CD8-positive, alpha-beta memory T cell (primary cell): ENCODE data around the gene ISG20L2. TPM values are rescaled to one million over a fixed set of nuclear protein-coding genes. Genes with fewer than 3 reads are reported as not detected.
A peak's percentile ranks its signal among the peaks of the same experiment; 100 is the strongest.

Experiments
- CTCF ChIA-PET: fragments of 350-600 bp; sonication (Branson Sonifier 250); formaldehyde crosslinking; loops from one replicate; lab custom pipeline; 2021; ENCODE audit warnings: antibody characterized with exemption; lab: Charles Lee
- POLR2A ChIA-PET: fragments of 350-600 bp; sonication (Branson Sonifier 250); formaldehyde crosslinking; loops from one replicate; lab custom pipeline; 2021; ENCODE audit warnings: antibody characterized with exemption; lab: Charles Lee
- DNase-seq, 5 donors: peaks; one replicate each; pipeline versions ENCODE4 v3.0.0 to v3.0.0-alpha.2; 2020 to 2022; ENCODE audit warnings: mixed read lengths in 1 of 5
- H3K27ac ChIP-seq: one replicate; pipeline ENCODE4 v1.7.0; 2013; ENCODE audit warnings: low read depth, mild to moderate bottlenecking, low read length, moderate library complexity
- H3K27me3 ChIP-seq: 2 replicates; pipeline ENCODE4 v1.7.0; 2013; ENCODE audit warnings: low read length, mild to moderate bottlenecking; ENCODE audit not compliant: insufficient read depth, poor library complexity, severe bottlenecking
- H3K36me3 ChIP-seq: 2 replicates; pipeline ENCODE4 v1.7.0; 2013; ENCODE audit warnings: mild to moderate bottlenecking, low read length, moderate library complexity; ENCODE audit not compliant: insufficient read depth
- H3K4me1 ChIP-seq: 2 replicates; pipeline ENCODE4 v1.7.0; 2013; ENCODE audit warnings: mild to moderate bottlenecking, low read length, moderate library complexity; ENCODE audit not compliant: insufficient read depth
- H3K4me3 ChIP-seq: 2 replicates; pipeline ENCODE4 v1.7.0; 2013; ENCODE audit warnings: mild to moderate bottlenecking, low read length
- H3K9me3 ChIP-seq: 2 replicates; pipeline ENCODE4 v1.7.0; 2013; ENCODE audit warnings: mild to moderate bottlenecking, low read length
- H3K27ac Mint-ChIP-seq, 8 donors: one replicate each; pipeline ENCODE4 v1.8.0; 2020 to 2021; ENCODE audit warnings: mixed read lengths in 8 of 8, mild to moderate bottlenecking in 6 of 8, inconsistent platforms in 3 of 8, moderate library complexity in 3 of 8
- H3K27me3 Mint-ChIP-seq, 2 donors: one replicate each; pipeline ENCODE4 v1.8.0; 2020 to 2021; ENCODE audit warnings: mixed read lengths in 2 of 2, mild to moderate bottlenecking in 1 of 2, moderate library complexity in 1 of 2
- H3K36me3 Mint-ChIP-seq, 3 donors: one replicate each; pipeline ENCODE4 v1.8.0; 2020 to 2021; ENCODE audit warnings: mixed read lengths in 3 of 3, inconsistent platforms in 1 of 3, mild to moderate bottlenecking in 1 of 3
- H3K4me1 Mint-ChIP-seq, 3 donors: one replicate each; pipeline ENCODE4 v1.8.0; 2020 to 2021; ENCODE audit warnings: mixed read lengths in 3 of 3, inconsistent platforms in 1 of 3, mild to moderate bottlenecking in 1 of 3
- H3K4me3 Mint-ChIP-seq, 7 donors: one replicate each; pipeline ENCODE4 v1.8.0; 2020 to 2021; ENCODE audit warnings: mixed read lengths in 7 of 7, mild to moderate bottlenecking in 6 of 7, moderate library complexity in 4 of 7, inconsistent platforms in 2 of 7
- H3K9me3 Mint-ChIP-seq, 5 donors: one replicate each; pipeline ENCODE4 v1.8.0; 2020 to 2022; ENCODE audit warnings: mixed read lengths in 5 of 5, mild to moderate bottlenecking in 3 of 5, moderate library complexity in 2 of 5, inconsistent platforms in 1 of 5
- polyA plus RNA-seq: library from polyadenylated mRNA; unstranded; fragments of 300-500 nt; fragmentation: Illumina TruSeq; gene quantifications from one replicate; pipeline ENCODE4 v1.2.3, GENCODE V29; 2021
- total RNA-seq, 2 experiments: library from RNA; stranded (reverse); gene quantifications; one replicate each; pipeline ENCODE4 v1.2.3, GENCODE V29; 2021

Gene ISG20L2, protein sequence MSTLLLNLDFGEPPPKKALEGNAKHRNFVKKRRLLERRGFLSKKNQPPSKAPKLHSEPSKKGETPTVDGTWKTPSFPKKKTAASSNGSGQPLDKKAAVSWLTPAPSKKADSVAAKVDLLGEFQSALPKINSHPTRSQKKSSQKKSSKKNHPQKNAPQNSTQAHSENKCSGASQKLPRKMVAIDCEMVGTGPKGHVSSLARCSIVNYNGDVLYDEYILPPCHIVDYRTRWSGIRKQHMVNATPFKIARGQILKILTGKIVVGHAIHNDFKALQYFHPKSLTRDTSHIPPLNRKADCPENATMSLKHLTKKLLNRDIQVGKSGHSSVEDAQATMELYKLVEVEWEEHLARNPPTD
- total RNA-seq (10 to 100 TPM; 69.4 to 75.9 TPM), polyA plus RNA-seq (25.0 TPM)

DNA sequence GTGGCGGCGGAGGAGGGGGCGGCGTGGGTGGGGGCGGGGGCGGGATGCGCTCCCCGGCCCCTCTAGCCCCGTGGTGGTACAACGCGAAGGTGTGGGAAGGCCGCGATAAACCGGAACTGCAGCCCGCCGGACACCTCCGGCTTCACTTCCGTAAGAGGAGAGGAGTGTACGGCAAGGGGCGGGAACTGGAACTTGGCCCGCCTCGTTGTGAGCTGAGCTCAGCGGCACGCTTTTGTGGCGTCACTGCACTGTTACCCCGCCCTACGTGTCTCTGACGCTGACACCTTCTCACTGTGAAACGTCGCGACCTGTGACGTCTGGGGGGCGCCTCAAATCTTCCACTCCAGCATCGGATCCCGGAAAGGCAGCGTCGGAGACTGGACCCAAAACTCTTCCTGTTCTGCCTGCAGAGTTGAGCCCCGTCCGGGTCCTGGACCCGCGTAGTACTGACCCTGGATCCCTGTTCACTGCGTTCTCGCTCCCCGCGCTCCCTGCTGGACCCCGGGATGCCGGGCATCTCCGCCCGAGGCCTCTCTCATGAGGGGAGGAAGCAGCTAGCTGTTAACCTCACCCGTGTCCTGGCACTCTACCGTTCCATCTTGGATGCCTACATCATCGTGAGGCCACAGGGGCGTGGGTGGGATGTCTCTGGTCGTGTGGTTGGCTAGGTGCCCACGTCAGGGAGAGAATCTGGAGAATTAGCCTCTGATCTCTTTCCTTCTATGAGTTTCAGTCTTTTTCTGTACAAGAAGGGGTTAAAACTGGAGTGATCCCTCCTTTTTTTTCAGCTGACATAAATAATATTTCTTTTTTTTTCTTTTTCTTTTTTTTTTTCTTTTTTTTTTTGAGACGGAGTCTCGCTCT lies at the start of gene ISG20L2:
TSS of gene ISG20L2 (minus strand) at position 168 of the 864 bp plus-strand sequence. CDS start 1,114 bp downstream, outside the sequence.
- DNase-seq: peak; percentile 94 to 98 (median 96)
- Mint-ChIP-seq H3K4me3 (peak within 1 kb of the TSS in 1 of 7 donors; percentile 55), H3K27ac (peak within 1 kb of the TSS in 4 of 8 donors; percentile 99 to 100 (median 99)), H3K27me3 (peaks cover 0 to 2% of the 10 kb centered on the region in 2 donors), H3K9me3 (no peaks in the 10 kb centered on the region), H3K36me3 (peaks cover 7 to 38% (median 10%) of the 10 kb centered on the region in 3 donors), H3K4me1 (peaks cover 24 to 27% (median 24%) of the 10 kb centered on the region in 3 donors)
- Histone ChIP-seq H3K36me3 (peaks cover 9% of the 10 kb centered on the region), H3K4me1 (peaks cover 37% of the 10 kb centered on the region), H3K27me3 (no peaks in the 10 kb centered on the region), H3K4me3 (peak within 1 kb of the TSS; percentile 97), H3K9me3 (no peaks in the 10 kb centered on the region), H3K27ac (peak within 1 kb of the TSS; percentile 98)
- ChIA-PET CTCF (interaction anchor here (1.3 to 6.5 kb wide), 11 partner anchors 13 to 132 kb away, joined by 3 to 183 read pairs (median 52); partner anchors contain the start of genes CRABP2, HDGF, INSRR and MRPL24), POLR2A (interaction anchor here (0.6 to 4.2 kb wide), 10 partner anchors 10 to 42 kb away, joined by 3 to 45 read pairs (median 8); partner anchors contain the start of genes HDGF, MRPL24 and PRCC)

DNA sequence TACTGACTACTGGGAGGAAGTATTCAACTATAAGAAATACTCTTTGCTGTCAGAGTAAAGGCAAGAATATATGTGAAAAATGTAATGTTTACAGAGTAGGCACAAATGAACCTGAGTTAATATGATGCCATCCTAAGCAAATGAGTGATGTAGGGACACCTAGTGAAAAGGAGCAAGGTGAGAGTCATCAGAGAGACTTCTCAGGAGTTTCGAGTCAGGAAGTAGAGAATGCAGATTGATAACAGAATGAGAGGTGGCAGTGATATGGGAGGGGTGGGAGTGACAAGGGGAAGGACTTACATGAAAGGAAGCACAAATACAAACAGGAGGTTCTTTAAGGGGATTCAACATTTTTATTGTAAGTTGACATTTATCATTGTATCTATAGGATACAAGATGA lies 49.0 kb upstream of the ISG20L2 start:
- no peak for DNase-seq
- H3K9me3 ChIP-seq: no peaks in the 10 kb centered on the region
- H3K27ac ChIP-seq: no peak overlapping the region
- no peaks in the 10 kb centered on the region for H3K27me3 ChIP-seq
- Mint-ChIP-seq H3K27ac (peak overlapping the region; percentile 18 to 84 (median 67)), H3K27me3 (no peaks in the 10 kb centered on the region), H3K4me1 (peaks cover 47 to 59% (median 59%) of the 10 kb centered on the region in 3 donors), H3K9me3 (no peaks in the 10 kb centered on the region), H3K36me3 (peaks cover 0 to 45% (median 13%) of the 10 kb centered on the region in 3 donors), H3K4me3 (peak overlapping the region in 1 of 7 donors; percentile 51)
- POLR2A ChIA-PET: no interaction called here
- CTCF ChIA-PET: interaction anchor here (1.4 kb wide), 1 partner anchor 82 kb away, joined by 3 read pairs; no protein-coding TSS in a partner anchor
- no peak overlapping the region for H3K4me3 ChIP-seq
- H3K4me1 ChIP-seq: peaks cover 22% of the 10 kb centered on the region
- H3K36me3 ChIP-seq: no peaks in the 10 kb centered on the region

DNA sequence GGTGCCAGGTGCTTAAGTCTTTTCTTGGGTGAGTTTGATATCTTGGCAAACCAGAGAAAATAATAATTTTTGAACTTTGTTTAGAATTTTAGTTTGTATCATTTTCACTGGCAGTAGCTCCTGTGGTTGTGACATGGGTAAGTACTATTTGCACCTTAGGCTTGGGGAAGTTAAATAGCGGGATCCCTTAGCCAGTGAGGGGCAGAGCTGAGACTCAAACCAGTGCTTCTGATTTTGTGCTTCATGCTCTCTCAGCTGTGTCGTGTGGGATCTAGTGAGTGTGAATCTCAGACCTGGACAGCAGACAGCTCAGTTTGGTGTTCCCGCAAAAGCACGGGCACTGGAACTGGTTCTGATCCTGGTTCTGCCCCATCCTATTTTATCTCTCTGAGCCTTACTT lies 48.4 kb upstream of the ISG20L2 start:
- H3K9me3 Mint-ChIP-seq: no peaks in the 10 kb centered on the region
- Histone ChIP-seq H3K36me3 (no peaks in the 10 kb centered on the region), H3K27me3 (no peaks in the 10 kb centered on the region), H3K4me1 (peaks cover 27% of the 10 kb centered on the region), H3K27ac (no peak overlapping the region), H3K9me3 (no peaks in the 10 kb centered on the region), H3K4me3 (no peak overlapping the region)
- ChIA-PET CTCF (no interaction called here), POLR2A (no interaction called here)
- H3K4me1 Mint-ChIP-seq: peaks cover 48 to 61% (median 59%) of the 10 kb centered on the region in 3 donors
- H3K4me3 Mint-ChIP-seq: peak overlapping the region in 1 of 7 donors; percentile 51
- H3K27ac Mint-ChIP-seq: peak overlapping the region in 6 of 8 donors; percentile 18 to 76 (median 64)
- peaks cover 0 to 45% (median 11%) of the 10 kb centered on the region in 3 donors for H3K36me3 Mint-ChIP-seq
- no peak for DNase-seq
- H3K27me3 Mint-ChIP-seq: no peaks in the 10 kb centered on the region

DNA sequence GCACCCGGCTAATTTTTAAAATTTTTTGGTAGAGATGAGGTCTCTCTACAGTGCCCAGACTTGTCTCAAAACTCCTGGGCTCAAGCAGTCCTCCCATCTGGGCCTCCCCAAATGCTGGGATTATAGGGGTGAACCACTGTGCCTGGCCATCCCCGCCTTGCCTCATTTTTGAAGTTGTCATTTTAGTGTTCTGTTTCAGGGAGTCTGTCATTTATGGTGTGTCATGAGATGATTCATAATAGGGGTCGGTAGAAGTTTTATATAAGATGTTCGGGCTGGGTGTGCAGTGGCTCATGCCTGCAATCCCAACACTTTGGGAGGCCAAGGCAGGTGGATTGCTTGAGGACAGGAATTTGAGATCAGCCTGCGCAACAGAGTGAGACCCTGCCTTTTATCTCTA lies 47.2 kb upstream of the ISG20L2 start:
- H3K9me3 Mint-ChIP-seq: no peaks in the 10 kb centered on the region
- Histone ChIP-seq H3K27ac (no peak overlapping the region), H3K4me3 (no peak overlapping the region), H3K36me3 (peaks cover 6% of the 10 kb centered on the region), H3K27me3 (no peaks in the 10 kb centered on the region), H3K4me1 (peaks cover 34% of the 10 kb centered on the region), H3K9me3 (no peaks in the 10 kb centered on the region)
- peaks cover 4 to 40% (median 7%) of the 10 kb centered on the region in 3 donors for H3K36me3 Mint-ChIP-seq
- peak overlapping the region in 1 of 7 donors; percentile 15 for H3K4me3 Mint-ChIP-seq
- ChIA-PET CTCF (no interaction called here), POLR2A (no interaction called here)
- no peak for DNase-seq
- H3K4me1 Mint-ChIP-seq: peaks cover 46 to 63% (median 57%) of the 10 kb centered on the region in 3 donors
- H3K27me3 Mint-ChIP-seq: peaks cover 0 to under 1% of the 10 kb centered on the region in 2 donors
- peak overlapping the region in 3 of 8 donors; percentile 26 to 69 (median 61) for H3K27ac Mint-ChIP-seq

DNA sequence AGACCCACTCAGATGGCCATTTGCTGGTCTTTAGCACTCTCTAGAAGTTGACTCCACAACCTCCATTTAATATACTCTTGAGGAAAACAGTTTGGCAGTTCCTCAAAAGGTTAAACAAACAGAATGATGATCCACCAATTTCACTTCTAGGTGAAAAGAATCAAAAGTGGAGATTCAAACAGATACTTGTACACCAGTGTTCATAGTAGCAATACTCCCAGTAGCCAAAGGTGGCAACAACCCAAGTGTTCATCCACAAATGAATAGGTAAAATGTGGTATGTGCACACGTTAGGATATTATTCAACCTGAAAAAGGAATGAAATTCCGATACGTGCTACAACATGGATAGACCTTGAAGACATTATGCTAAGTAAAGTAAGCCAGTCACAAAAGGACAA lies 45.0 kb upstream of the ISG20L2 start:
- Mint-ChIP-seq H3K9me3 (no peaks in the 10 kb centered on the region), H3K4me1 (peaks cover 59 to 82% (median 77%) of the 10 kb centered on the region in 3 donors), H3K27me3 (peaks cover 0 to 1% of the 10 kb centered on the region in 2 donors), H3K27ac (peak overlapping the region in 4 of 8 donors; percentile 23 to 68 (median 44)), H3K4me3 (peak overlapping the region in 2 of 7 donors; percentile 19 to 32), H3K36me3 (peaks cover 4 to 55% (median 7%) of the 10 kb centered on the region in 3 donors)
- H3K4me1 ChIP-seq: peaks cover 52% of the 10 kb centered on the region
- H3K36me3 ChIP-seq: peaks cover 12% of the 10 kb centered on the region
- H3K27me3 ChIP-seq: no peaks in the 10 kb centered on the region
- ChIA-PET POLR2A (no interaction called here), CTCF (interaction anchor here (10.4 kb wide), 1 partner anchor 47 kb away, joined by 92 read pairs; the partner anchor contains the start of genes ISG20L2 and METTL25B)
- DNase-seq: no peak
- no peaks in the 10 kb centered on the region for H3K9me3 ChIP-seq
- no peak overlapping the region for H3K4me3 ChIP-seq
- no peak overlapping the region for H3K27ac ChIP-seq

DNA sequence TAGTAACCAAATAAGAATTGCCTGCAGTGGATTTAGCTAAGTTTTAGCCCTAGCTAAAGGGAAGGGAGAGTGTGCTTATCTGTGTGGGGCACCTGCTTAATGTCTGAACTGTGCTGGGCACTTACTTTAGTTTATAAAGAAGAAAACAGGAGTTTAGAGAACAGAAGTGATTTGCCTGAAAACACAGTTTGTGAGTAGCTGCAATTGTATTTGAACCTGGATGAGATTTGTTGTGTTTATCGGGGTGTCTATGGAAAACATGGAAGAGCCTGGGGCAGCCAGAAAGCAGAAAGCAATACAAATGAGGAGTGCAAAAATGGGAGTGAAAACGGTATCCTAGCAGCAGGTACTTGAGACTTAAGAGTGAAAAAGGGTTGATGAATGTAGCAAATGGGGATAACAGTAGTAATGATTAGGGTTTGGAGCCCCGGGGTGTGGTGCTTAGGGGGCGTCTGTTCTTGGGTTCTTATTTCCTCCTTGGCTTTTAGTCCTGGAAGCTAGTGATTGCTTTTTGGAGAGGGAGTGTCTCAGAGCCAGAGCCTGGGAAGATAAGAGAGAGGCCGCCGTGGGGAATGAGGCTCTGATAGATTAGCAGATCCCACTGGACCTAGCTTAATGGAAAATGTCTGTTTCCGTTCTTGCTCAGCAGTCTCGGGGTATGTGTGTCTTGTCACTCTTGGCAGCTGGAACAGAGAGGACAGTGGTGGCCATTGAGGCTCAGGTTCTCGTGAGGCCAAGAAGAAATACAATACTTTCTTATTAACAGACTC lies 44.3 kb upstream of the ISG20L2 start:
- peak overlapping the region in 5 of 8 donors; percentile 46 to 72 (median 68) for H3K27ac Mint-ChIP-seq
- no peak overlapping the region for H3K27ac ChIP-seq
- H3K4me3 ChIP-seq: no peak overlapping the region
- no peaks in the 10 kb centered on the region for H3K27me3 ChIP-seq
- H3K36me3 ChIP-seq: peaks cover 12% of the 10 kb centered on the region
- peaks cover 4 to 56% (median 7%) of the 10 kb centered on the region in 3 donors for H3K36me3 Mint-ChIP-seq
- peak overlapping the region in 1 of 7 donors; percentile 32 for H3K4me3 Mint-ChIP-seq
- no peaks in the 10 kb centered on the region for H3K9me3 ChIP-seq
- H3K4me1 ChIP-seq: peaks cover 54% of the 10 kb centered on the region
- CTCF ChIA-PET: interaction anchor here (0.9 to 10.4 kb wide), 3 partner anchors 13 to 87 kb away, joined by 3 to 92 read pairs (median 7); partner anchors contain the start of genes ISG20L2, METTL25B and NTRK1
- peaks cover 62 to 83% (median 78%) of the 10 kb centered on the region in 3 donors for H3K4me1 Mint-ChIP-seq
- H3K27me3 Mint-ChIP-seq: peaks cover 0 to 1% of the 10 kb centered on the region in 2 donors
- H3K9me3 Mint-ChIP-seq: no peaks in the 10 kb centered on the region
- no peak for DNase-seq
- POLR2A ChIA-PET: no interaction called here

DNA sequence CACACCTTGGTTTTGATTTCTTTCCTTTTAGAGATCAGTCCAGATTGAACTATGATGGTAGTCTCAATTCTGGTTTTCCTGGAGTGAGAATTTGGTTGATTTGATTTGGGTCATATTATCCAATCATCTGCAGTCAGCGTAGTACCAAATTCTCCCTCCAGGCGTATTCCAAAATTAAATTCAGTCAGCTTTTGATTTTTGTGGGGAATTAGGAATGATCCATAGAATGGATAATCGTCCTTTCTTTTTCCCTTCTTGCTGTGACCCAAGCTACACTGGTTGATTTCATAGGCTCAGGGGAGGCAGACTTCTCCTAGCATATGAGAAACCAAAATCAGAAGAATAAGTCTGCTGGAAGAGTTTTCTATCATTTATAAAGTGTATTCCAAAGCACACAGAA lies 43.7 kb upstream of the ISG20L2 start:
- ChIA-PET CTCF (interaction anchor here (2.6 to 10.4 kb wide), 2 partner anchors 45 to 88 kb away, joined by 7 to 92 read pairs; partner anchors contain the start of genes ISG20L2, METTL25B and NTRK1), POLR2A (no interaction called here)
- peaks cover 12% of the 10 kb centered on the region for H3K36me3 ChIP-seq
- no peaks in the 10 kb centered on the region for H3K27me3 ChIP-seq
- no peaks in the 10 kb centered on the region for H3K9me3 ChIP-seq
- no peak for DNase-seq
- no peak overlapping the region for H3K27ac ChIP-seq
- peaks cover 57 to 76% (median 71%) of the 10 kb centered on the region in 3 donors for H3K4me1 Mint-ChIP-seq
- peaks cover 4 to 52% (median 7%) of the 10 kb centered on the region in 3 donors for H3K36me3 Mint-ChIP-seq
- H3K4me3 Mint-ChIP-seq: peak overlapping the region in 1 of 7 donors; percentile 64
- H3K27ac Mint-ChIP-seq: peak overlapping the region in 1 of 8 donors; percentile 68
- H3K4me3 ChIP-seq: no peak overlapping the region
- no peaks in the 10 kb centered on the region for H3K9me3 Mint-ChIP-seq
- H3K27me3 Mint-ChIP-seq: peaks cover 0 to 1% of the 10 kb centered on the region in 2 donors
- peaks cover 47% of the 10 kb centered on the region for H3K4me1 ChIP-seq
